LNCAP (cell line): Measurements from ENCODE around the gene SPAG6.

Experiments used
- CTCF ChIP-seq: fragments of 450-650 bp; IDR thresholded peaks from 2 replicates; pipeline ENCODE4 v1.5.1; 2017; ENCODE audit warnings: mild to moderate bottlenecking

Gene SPAG6

GRCh38 chr10:22436893-22437619 is 91.8 kb downstream of the SPAG6 start:
- no peak for TF ChIP-seq CTCF

GRCh38 chr10:22437620-22438588 is 92.6 kb downstream of the SPAG6 start:
- TF ChIP-seq CTCF, result no peak

- no peak for TF ChIP-seq CTCF
Measured at GRCh38 chr10:22438711-22439110, 93.4 kb downstream of the SPAG6 start.

- TF ChIP-seq CTCF, result no peak
Measured at GRCh38 chr10:22442063-22442462, 96.8 kb downstream of the SPAG6 start.

GRCh38 chr10:22442468-22442867 is 97.2 kb downstream of the SPAG6 start:
- no peak for TF ChIP-seq CTCF

GRCh38 chr10:22443175-22443901 is 98.0 kb downstream of the SPAG6 start:
- TF ChIP-seq CTCF, result no peak

GRCh38 chr10:22444219-22444788 is 99.0 kb downstream of the SPAG6 start:
- no peak for TF ChIP-seq CTCF
